Smooth muscle cell of the brain vasculature (primary cell): ENCODE measurements around the gene DTX3L.

Source experiments
- DNase-seq: peaks from one replicate; pipeline ENCODE4 v3.0.0-alpha.2; 2012; ENCODE audit warnings: low read depth, low spot score

DTX3L gene

GRCh38 chr3:122564155-122564912, at the start of gene DTX3L, which contains the start of gene PARP9:
Gene DTX3L (plus strand): TSS chr3:122564338. CDS start chr3:122564427, 89 bp downstream.
Gene PARP9 (minus strand): TSS chr3:122564300. CDS start chr3:122559620, 4,680 bp downstream.
- peak; percentile 57 for DNase-seq

- no peak for DNase-seq
Observed at GRCh38 chr3:122515020-122515468, 49.1 kb upstream of the DTX3L start.

GRCh38 chr3:122515870-122516269, 48.3 kb upstream of the DTX3L start:
- DNase-seq, result no peak

GRCh38 chr3:122516846-122517360, 47.2 kb upstream of the DTX3L start:
- no peak for DNase-seq

- no peak for DNase-seq
Observed at GRCh38 chr3:122519693-122520092, 44.4 kb upstream of the DTX3L start.

- DNase-seq, result no peak
Observed at GRCh38 chr3:122520861-122521260, 43.3 kb upstream of the DTX3L start.

- DNase-seq, result no peak
Observed at GRCh38 chr3:122523317-122523716, 40.8 kb upstream of the DTX3L start.

- no peak for DNase-seq
Observed at GRCh38 chr3:122530164-122530563, 34.0 kb upstream of the DTX3L start.

GRCh38 chr3:122533480-122533879, 30.7 kb upstream of the DTX3L start:
- DNase-seq, result no peak

- DNase-seq, result no peak
Observed at GRCh38 chr3:122533931-122534334, 30.2 kb upstream of the DTX3L start.

GRCh38 chr3:122535964-122536631, 28.0 kb upstream of the DTX3L start:
- no peak for DNase-seq

- DNase-seq, result no peak
Observed at GRCh38 chr3:122536632-122537001, 27.5 kb upstream of the DTX3L start.

GRCh38 chr3:122538956-122539490, 25.1 kb upstream of the DTX3L start:
- no peak for DNase-seq

GRCh38 chr3:122546151-122546550, 18.0 kb upstream of the DTX3L start:
- no peak for DNase-seq

- DNase-seq, result no peak
Observed at GRCh38 chr3:122548076-122548475, 16.1 kb upstream of the DTX3L start.

GRCh38 chr3:122548619-122549018, 15.5 kb upstream of the DTX3L start:
- DNase-seq, result no peak

- no peak for DNase-seq
Observed at GRCh38 chr3:122553171-122553570, 11.0 kb upstream of the DTX3L start.

GRCh38 chr3:122555275-122556071, 8.7 kb upstream of the DTX3L start:
- no peak for DNase-seq

- DNase-seq, result no peak
Observed at GRCh38 chr3:122557356-122557755, 6.8 kb upstream of the DTX3L start.

- DNase-seq, result no peak
Observed at GRCh38 chr3:122558605-122559004, 5.5 kb upstream of the DTX3L start.

- DNase-seq, result no peak
Observed at GRCh38 chr3:122559906-122560305, 4.2 kb upstream of the DTX3L start.

GRCh38 chr3:122560680-122561079, 3.5 kb upstream of the DTX3L start:
- peak; percentile 41 for DNase-seq
